Breast epithelium (tissue), 4 donors: ENCODE data around the gene SLC25A36. TPM values are rescaled to one million over a fixed set of nuclear protein-coding genes. Genes with fewer than 3 reads are reported as not detected.
A peak's percentile ranks its signal among the peaks of the same experiment; 100 is the strongest.

ENCODE experiments used
- DNase-seq, 2 donors: peaks; one replicate each; pipeline ENCODE4 v3.0.0-alpha.2; 2019; ENCODE audit warnings: low spot score in 2 of 2
- H3K27ac ChIP-seq, 2 donors: fragments of 200-600 bp; sonication (generic) in 1 of 2; one replicate each; pipeline ENCODE4 v1.5.1; 2016 to 2019; ENCODE audit warnings: mild to moderate bottlenecking in 1 of 2
- H3K27me3 ChIP-seq, 2 donors: fragments of 200-600 bp; sonication (generic) in 1 of 2; one replicate each; pipeline versions ENCODE4 v1.5.1 to v1.6.0; 2017 to 2019; ENCODE audit warnings: control low read depth in 1 of 2, mild to moderate bottlenecking in 1 of 2
- H3K36me3 ChIP-seq: fragments of 200-600 bp; one replicate; pipeline ENCODE4 v1.5.1; 2019
- H3K4me1 ChIP-seq, 2 donors: fragments of 200-600 bp; sonication (generic); one replicate each; pipeline ENCODE4 v1.5.1; 2016 to 2019; ENCODE audit warnings: control low read depth in 1 of 2
- H3K4me3 ChIP-seq, 3 donors: fragments of 200-600 bp; sonication (generic); 1 replicate in 2 of 3; 2 replicates in 1 of 3; pipeline ENCODE4 v1.5.1; 2016 to 2019; ENCODE audit warnings: mild to moderate bottlenecking in 3 of 3, moderate library complexity in 2 of 3
- H3K9me3 ChIP-seq, 2 donors: fragments of 200-600 bp; sonication (generic) in 1 of 2; one replicate each; pipeline ENCODE4 v1.5.1; 2016 to 2019; ENCODE audit warnings: control low read depth in 1 of 2
- POLR2A ChIP-seq: fragments of 450-650 bp; IDR thresholded peaks from one replicate; pipeline ENCODE4 v1.6.1; 2016; ENCODE audit warnings: antibody characterized with exemption, mild to moderate bottlenecking, moderate library complexity
- POLR2AphosphoS5 ChIP-seq, 3 donors: sonication (generic); formaldehyde crosslinking; IDR thresholded peaks; one replicate each; pipeline ENCODE4 v1.6.1; 2017; ENCODE audit warnings: antibody characterized with exemption in 3 of 3
- intact Hi-C: fragments of 100-400 bp; cut with DNase I; formaldehyde crosslinking; loops from one replicate; pipeline ENCODE4 v1.15.1; 2023; ENCODE audit warnings: low total_unique reads
- total RNA-seq, 3 donors: library from RNA; depleted of rRNA; stranded (reverse); fragments of >200 nt; gene quantifications; one replicate each; pipeline ENCODE4 v1.1.0, GENCODE V29; 2016
- TF ChIP-seq, protein P1 (sequence below), 3 donors: fragments of 450-650 bp; IDR thresholded peaks; one replicate each; pipeline ENCODE4 v1.5.1; 2016 to 2017; ENCODE audit warnings: antibody characterized with exemption in 3 of 3, mild to moderate bottlenecking in 3 of 3, moderate library complexity in 3 of 3

The SLC25A36 gene
- total RNA-seq, 3 donors from 2014 or later, result 74.7 to 111 (median 86.7) TPM

DNA sequence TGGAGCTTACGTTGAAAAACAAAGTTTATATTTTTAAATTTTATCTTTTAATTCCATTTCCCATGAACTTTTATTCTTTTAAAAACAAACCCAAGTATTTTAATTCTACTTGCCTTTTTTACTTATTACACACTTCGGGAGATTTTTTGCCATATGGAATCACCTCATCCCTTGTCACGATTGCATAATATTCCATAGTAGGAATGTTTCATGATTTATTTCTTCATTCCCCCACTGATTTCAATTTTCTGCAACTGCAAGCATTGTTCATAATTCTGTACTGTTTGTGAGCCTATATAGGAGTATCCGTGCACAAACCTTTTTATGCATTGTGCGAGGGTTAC lies 574 bp upstream of the SLC25A36 start:
- TF ChIP-seq POLR2AphosphoS5 (IDR thresholded peaks at IDR 0.05) (no peak), POLR2A (no peak)
- TF ChIP-seq, protein P1, sequence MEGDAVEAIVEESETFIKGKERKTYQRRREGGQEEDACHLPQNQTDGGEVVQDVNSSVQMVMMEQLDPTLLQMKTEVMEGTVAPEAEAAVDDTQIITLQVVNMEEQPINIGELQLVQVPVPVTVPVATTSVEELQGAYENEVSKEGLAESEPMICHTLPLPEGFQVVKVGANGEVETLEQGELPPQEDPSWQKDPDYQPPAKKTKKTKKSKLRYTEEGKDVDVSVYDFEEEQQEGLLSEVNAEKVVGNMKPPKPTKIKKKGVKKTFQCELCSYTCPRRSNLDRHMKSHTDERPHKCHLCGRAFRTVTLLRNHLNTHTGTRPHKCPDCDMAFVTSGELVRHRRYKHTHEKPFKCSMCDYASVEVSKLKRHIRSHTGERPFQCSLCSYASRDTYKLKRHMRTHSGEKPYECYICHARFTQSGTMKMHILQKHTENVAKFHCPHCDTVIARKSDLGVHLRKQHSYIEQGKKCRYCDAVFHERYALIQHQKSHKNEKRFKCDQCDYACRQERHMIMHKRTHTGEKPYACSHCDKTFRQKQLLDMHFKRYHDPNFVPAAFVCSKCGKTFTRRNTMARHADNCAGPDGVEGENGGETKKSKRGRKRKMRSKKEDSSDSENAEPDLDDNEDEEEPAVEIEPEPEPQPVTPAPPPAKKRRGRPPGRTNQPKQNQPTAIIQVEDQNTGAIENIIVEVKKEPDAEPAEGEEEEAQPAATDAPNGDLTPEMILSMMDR (IDR thresholded peaks at IDR 0.05), result no peak
- peak overlapping the region; percentile 98 to 99 for H3K27ac ChIP-seq
- intact Hi-C loops, result no loop called here

DNA sequence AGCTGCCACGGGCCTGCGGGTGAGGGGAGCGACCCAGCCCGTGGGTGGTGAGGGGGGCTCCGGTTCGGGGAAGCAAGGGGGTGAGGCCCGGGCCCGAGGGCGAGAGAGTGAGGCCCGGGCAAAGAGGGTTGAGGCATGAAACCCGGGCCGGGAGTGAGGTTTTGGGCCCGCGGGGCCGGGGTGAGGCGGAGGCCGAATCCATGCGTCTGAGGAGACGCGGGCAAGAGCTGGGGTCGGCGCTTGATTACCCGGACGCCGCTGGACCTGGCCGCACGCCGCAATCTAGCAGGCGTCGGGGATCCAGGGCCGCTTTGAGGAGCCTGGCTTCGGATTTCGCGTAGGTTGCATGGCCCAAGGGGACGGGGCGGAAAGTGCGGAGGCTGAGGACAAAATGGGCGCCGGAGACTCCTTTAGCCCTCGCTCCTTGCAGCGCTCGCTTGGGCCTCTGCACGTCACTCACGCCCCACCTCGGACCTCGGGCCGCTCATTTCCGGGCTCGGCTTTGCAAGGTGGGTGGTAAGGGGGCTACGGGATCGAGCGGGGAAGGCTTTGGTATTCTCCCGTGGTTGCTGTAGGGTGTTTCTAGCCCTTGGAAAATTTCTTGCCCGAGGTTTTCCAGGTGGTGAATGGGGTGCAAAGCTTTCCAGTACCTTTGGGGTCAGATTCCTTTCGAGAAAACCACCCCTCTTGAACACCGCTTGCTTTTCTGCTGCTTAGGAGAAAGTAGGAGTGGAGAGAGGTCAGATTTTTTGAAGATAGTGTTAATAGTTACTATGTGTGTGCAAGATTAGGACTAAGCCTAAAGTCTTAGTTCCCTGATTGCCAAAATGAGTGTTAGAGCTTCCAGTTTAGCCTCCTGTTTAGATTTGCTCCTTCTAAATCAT lies 827 bp downstream of the SLC25A36 start:
- no peaks in the 10 kb centered on the region for H3K9me3 ChIP-seq
- H3K27me3 ChIP-seq, result no peaks in the 10 kb centered on the region
- H3K36me3 ChIP-seq, result no peaks in the 10 kb centered on the region
- intact Hi-C loops, result no loop called here
- no peak for TF ChIP-seq POLR2AphosphoS5 (IDR thresholded peaks at IDR 0.05)
- TF ChIP-seq, protein P1 (IDR thresholded peaks at IDR 0.05), result no peak
- no peak for TF ChIP-seq POLR2A
- H3K4me3 ChIP-seq, result peak overlapping the region; percentile 89 to 96 (median 95)
- H3K4me1 ChIP-seq, result no peaks in the 10 kb centered on the region
- H3K27ac ChIP-seq, result peak overlapping the region; percentile 98 to 99
- peak; percentile 36 to 65 for DNase-seq

More for the DNA sequence above, 574 bp upstream of the SLC25A36 start:
- Histone ChIP-seq H3K4me1 (no peaks in the 10 kb centered on the region), H3K9me3 (no peaks in the 10 kb centered on the region), H3K4me3 (peak overlapping the region; percentile 89 to 96 (median 95)), H3K36me3 (no peaks in the 10 kb centered on the region), H3K27me3 (no peaks in the 10 kb centered on the region)
- no peak for DNase-seq

DNA sequence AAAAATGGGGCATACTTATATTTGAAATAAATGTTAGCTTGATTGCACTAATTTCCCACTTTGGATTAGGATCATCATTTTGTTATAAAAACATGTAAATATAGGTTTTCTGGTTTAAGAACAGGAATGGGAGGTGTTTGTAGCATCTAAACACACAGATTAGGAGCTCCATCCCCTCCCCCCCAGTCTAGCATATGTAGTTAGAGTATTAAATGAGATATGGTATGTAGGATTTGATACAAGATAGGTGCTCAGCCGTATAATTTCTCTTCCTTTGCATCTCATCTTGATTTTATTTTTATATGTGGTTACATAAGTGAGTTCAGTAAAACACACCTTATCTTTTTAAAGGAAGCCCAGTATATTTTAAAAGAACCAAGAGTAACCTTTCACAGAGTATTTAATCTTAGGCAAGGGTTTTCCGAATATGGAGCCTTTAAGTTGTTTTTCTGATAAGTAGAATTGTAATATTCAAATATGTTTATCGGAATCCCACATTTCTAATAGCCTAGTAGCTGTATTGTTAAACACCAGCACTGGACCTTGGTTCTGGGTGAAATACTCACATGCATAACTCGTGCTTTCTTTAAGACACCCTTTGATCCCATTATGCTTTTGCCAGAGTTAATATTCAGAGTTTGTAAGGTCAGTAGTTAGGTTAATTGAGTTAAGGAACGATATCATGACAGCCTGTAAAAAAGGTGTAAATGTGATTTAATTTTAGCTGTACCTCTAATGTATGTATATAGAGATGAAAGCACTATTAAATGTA lies 2.3 kb downstream of the SLC25A36 start:
- peak overlapping the region in 1 of 3 donors; percentile 96 for H3K4me3 ChIP-seq
- TF ChIP-seq POLR2AphosphoS5 (IDR thresholded peaks at IDR 0.05) (no peak), POLR2A (no peak)
- TF ChIP-seq, protein P1 (IDR thresholded peaks at IDR 0.05), result no peak
- intact Hi-C loops, result no loop called here
- DNase-seq, result no peak
- H3K27me3 ChIP-seq, result no peaks in the 10 kb centered on the region
- no peaks in the 10 kb centered on the region for H3K4me1 ChIP-seq
- H3K9me3 ChIP-seq, result no peaks in the 10 kb centered on the region
- peak overlapping the region in 1 of 2 donors; percentile 98 for H3K27ac ChIP-seq
- H3K36me3 ChIP-seq, result no peaks in the 10 kb centered on the region

DNA sequence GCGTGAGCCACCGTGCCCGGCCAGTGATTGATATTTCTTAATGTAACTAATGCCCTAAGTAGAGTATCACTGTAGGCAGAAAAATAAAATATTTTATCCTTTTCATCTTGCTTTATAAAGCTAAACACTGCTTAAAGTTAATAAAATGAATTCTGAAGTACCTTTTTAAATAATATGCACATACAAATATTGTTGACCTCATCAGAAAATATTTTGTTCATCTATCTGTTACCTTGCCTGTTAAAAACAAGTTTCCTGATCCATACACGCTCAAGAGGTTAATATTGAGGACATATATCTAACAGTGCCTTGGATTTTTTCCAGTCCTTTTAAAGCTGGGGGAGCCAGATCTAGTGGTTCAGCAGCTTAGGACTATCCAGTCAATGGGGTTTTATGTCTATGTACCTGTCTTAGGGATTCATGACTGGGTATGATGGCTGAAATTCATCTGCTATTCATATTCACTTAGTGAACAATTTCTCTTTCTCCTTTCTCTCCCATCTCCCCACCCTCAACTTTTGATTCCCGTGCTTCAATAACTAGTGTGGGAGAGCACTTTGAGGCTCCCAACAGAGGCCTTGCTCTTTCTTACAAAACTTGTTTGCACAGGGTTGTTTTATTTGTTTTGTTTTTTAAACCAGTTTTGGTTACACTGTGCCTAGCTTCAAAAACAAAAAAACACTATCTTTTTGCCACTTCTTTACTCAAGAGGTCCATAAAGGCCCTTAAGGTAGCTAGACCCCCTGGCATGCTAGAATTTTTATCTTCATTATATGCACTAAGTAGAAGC lies 7.0 kb downstream of the SLC25A36 start:
- H3K27ac ChIP-seq, result no peak overlapping the region
- intact Hi-C loops, result no loop called here
- no peaks in the 10 kb centered on the region for H3K4me1 ChIP-seq

More for the DNA sequence above, 7.0 kb downstream of the SLC25A36 start:
- Histone ChIP-seq H3K36me3 (no peaks in the 10 kb centered on the region), H3K9me3 (no peaks in the 10 kb centered on the region), H3K4me3 (no peak overlapping the region), H3K27me3 (no peaks in the 10 kb centered on the region)
- DNase-seq, result no peak
- TF ChIP-seq, protein P1 (IDR thresholded peaks at IDR 0.05), result no peak
- TF ChIP-seq POLR2AphosphoS5 (IDR thresholded peaks at IDR 0.05) (no peak), POLR2A (no peak)
